HG03521 (cell line): ENCODE results near the gene FBF1.
"Not testable (repeated sequence)": the region's sequence is repeated elsewhere in the genome, so short reads cannot be mapped to it uniquely, and the experiment has no call there.

ENCODE experiments used
- ATAC-seq: cut with Tn5 transposase; IDR thresholded peaks from one replicate; pipeline ENCODE4 v1.9.1; 2021; ENCODE audit warnings: mild to moderate bottlenecking, moderate library complexity; ENCODE audit not compliant: unreplicated experiment

FBF1 gene

DNA sequence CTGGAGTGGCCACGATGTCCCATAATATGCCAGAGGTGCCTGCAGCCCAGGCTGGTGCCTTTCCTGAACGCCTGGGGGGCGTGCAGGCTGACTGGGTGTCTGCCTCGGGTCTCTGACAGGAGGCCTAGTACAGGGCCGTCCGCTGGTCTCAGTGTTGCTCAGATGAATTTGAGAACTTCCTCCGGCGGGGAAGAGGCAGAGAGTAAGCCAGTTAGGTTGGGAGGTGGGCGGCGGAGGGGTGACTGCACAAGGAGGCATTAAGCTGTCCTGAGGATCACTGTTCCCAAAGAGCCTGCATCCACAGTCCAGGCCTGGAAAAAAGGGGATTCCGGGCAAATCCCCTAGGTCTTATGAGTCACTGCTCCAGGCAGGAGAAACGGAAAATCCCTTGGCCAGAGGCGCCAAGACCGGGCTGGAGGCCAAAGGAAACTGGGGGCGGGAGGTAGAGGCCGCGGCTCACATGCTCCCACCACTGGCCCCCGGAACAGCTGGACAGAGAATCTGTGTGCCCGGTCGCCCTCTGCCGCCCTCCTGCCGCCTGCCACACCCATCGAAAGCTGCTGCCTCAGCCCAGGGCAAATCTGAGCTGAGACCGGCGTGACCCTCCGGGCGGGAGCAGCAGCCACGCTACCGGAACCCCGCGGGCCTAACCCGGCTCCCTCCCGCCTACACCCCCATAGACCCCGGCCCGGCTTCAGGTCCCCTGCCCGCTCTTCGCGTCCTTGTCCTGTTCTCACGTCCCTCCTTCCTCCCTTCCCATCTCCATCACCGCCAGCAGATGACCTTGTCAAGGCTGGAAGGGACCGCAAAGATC lies 63.7 kb downstream of the FBF1 start:
- ATAC-seq: peak; percentile 12

- no peak for ATAC-seq
These were observed 64.5 kb downstream of the FBF1 start for GRCh38 chr17:75876190-75876937.

DNA sequence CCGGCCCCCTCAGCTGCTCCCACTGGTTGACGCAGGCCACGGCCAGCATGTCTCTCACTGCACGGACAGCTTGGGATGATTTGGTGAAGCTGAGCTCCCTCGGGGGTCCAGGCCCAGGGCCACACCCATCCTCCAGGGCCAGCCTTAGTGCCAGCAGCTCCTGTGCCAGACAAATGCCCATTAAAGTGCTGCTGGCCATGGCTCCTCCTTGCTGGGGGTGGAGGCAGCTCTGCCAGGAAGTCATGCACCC lies 65.0 kb downstream of the FBF1 start:
- no peak for ATAC-seq

GRCh38 chr17:75875182-75875939 lies 65.5 kb downstream of the FBF1 start:
- ATAC-seq: no peak

DNA sequence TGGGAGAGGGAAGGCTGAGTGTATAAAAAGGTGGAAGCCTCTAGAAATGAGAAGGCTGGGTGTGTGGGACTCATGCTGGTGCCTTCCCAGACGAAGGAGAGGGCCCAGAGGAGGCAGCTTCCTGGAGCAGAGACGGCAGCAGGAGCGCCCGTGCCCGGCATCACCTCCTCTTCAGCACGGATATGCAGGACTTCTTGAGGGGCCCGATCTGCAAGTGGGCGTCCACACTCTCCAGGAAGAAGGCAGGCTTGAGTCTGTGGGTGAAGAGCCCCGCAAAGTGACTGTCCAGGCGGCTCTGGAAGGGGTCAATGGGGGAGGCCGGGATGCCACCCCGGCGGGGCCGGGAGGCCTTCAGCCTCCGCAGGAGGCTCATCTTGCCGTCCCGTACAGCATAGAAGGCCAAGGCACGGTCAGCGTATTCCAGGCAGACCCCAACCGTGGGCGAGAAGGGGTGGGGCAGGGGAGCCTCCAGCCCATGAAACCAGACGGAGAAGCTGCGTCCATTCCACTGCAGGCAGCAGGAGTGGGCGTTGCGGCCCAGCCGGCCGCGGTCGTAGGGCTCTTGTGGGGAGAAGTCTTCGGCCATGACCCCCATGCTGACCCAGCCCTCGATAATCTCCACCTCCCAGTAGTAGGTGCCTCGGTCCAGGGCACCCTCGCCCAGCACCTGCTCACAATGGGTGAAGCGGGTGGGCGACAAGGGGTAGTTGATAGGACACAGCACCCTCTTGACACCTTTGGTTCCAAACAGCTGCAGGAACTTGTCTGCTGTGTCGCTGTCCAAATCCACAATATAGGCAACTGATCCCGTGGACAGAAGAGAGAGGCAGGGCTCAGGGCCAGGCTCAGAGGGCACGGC lies 66.3 kb downstream of the FBF1 start:
- ATAC-seq: no peak

DNA sequence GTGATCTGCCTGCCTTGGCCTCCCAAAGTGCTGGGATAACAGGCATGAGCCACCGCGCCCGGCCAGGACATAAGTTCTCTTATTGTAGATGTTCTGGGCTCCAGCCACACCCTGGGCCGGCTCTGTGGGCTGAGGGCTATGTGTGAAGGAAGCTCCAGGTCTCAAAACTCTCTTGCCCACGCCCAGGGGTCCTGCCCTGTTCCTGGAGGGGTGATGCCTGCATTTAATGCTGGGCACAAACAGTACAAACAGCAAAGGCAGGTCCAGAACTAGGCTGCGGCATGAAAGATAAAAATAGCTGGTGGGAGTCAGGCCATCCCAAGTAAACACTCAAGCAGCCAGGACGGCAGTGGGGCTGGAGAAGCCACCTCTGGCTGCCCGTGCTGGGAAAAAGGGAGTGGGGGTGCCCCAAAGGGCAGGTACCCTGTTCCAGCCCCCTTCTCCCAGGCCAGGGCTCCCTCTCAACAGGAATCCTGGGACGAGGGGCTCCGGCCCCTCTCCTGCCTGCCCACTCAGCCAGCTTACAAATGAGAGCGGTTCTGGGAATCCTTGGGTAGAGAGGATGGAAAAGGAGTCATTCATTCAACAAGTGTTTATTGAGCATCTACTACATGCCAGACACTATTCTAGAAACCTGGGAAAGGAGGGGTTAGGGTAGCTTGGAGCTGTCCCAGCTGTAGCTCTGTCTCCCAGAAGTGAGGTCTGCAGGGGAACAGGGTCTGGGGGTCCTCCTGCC lies 67.1 kb downstream of the FBF1 start:
- ATAC-seq: no peak

DNA sequence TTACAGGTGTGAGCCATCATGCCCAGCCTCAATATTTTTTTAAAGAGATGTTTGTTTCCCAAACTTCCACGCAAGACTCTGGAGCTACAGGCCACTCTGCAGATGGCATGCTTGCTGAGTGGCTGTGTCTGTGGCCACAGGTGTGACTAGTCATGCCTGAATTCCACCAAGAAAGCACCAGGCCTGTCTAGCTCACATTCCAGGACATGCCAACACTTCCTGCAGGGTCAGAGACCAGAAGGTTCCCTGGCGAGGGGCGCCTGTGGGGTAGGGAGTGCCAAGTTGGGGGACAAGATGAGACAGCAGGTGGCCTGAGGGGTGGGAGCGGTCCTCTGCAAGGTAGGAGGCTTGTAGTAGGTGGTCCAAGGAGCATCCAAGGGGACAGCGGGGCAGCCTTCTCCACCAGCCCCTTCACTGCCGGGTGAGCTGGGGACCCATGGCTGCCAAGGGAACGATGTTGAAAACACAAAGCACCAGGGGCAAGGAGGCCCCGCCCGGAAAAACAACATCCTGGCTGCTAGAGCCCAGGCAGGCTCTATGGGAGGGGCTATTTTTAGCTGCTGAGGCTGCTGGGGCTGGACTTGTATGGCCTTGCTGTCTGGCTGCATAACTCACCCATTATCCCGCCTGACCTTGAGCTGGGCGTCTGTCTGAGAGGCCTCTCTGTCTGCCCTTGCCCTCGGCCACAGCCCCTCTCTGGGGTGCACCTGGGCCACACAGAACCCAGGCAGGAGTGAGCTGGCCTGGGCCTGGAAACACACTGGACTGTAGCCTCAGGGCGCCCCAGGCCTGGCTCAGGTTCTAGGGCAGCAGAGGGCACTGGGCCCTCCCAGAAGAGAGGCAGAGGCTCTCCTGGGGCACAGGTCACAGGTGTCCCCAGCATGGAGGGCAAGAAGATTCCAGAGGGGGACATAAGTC lies 68.1 kb downstream of the FBF1 start:
- no peak for ATAC-seq

DNA sequence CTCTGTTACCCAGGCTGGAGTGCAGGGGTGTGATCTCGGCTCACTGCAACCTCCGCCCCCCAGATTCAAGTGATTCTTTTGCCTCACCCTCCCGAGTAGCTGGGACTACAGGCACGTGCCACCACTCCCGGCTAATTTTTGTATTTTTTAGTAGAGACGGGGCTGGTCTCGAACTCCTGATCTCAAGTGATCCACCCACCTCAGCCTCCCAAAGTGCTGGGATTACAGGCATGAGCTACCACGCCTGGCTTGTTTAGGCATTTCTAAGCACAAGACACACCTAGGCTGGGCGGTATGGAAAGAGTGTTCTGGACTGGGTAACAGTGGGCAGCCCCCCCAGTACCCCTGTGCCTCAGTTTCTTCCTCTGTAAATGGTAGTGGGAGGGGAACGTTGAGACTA lies 70.6 kb downstream of the FBF1 start:
- ATAC-seq: not testable (repeated sequence)

DNA sequence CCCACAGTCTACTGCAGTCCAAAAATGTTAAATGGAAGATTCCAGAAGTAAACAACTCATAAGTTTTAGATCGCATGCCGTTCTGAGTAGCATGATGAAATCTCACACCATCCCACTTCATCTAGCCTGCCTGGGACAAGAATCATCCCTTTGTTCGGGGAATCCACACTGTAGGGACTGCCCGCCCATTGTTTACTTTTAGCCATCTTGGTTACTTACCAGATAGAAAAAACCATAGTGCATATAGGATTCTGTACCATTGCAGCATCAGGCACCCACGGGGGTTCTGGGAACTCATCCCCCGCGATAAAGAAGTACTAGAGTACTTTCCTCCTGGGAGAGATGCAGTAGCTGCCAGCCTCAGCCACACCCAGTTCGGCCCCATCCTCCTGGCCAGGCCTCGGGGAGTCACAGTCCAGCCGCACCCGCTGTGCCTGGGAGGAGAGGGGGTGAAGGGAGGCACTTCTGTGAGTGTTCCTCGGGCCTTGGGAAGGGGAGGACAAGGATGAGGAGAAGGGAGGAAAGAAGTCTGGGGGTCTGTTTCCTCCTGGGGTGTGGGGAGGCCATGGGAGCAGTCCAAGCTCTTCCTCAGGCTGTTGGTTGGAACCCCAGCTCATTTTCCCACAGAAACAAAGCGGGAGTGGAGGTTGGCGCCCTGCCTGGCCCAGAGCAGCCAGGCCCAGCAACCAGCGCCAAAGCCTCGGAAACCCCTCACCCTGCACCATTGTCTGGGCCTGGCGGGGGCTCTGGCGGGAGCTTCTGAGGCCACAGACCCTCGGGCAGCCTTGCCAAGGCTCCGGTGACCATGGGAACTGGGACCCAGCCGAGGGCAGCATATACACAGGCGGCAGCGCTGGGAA lies 71.3 kb downstream of the FBF1 start:
- ATAC-seq: no peak

DNA sequence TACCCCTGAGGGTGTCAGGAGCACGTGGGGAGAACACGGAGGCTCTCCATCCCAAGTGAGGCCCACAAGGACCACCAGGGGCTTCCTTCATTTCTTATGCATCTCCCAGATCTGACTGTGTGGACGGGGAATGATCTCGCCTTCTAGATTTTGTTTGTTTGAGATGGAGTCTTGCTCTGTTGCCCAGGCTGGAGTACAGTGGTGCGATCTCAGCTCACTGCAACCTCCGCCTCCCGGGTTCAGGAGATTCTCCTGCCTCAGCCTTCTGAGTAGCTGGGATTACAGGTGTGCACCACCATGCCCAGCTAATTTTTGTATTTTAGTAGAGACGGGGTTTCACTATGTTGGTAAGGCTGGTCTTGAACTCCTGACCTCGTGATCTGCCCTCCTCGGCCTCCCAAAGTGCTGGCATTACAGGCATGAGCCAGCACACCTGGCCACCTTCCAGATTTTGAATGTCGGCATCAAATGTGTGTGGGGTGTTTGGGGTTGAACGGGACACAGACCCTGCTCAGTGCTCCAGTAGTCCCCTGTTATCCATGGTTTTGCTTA lies 72.0 kb downstream of the FBF1 start:
- ATAC-seq: not testable (repeated sequence)

DNA sequence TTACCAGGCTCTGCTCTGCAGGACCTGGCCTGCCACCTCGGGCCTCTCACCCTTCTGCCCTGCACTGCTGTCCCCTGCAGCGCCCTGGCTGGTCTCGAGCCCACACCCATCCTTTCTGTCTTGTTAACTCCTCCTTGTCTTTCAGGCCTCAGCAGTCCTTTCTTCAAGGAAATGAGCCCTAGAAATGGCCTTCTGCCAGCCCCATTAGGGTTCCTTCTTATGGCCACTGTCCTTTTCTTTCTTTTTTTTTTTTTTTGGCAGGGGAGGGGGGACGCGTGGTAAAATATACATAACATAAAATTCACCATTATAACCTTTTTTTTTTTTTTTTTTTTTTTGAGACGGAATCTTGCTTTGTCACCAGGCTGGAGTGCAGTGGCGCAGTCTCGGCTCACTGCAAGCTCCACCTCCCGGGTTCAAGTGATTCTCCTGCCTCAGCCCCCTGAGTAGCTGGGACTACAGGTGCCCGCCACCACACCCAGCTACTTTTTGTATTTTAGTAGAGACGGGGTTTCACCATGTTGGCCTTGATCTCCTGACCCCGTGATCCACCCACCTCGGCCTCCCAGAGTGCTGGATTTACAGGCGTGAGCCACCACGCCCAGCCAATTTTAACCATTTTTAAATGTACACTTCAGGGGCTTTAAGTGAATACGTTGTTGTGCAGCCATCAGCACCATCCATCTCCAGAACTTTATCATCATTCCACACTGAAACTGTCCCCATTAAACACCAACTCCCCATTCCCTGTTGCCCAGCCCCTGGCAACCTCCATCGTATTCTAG lies 75.2 kb downstream of the FBF1 start:
- not testable (repeated sequence) for ATAC-seq

DNA sequence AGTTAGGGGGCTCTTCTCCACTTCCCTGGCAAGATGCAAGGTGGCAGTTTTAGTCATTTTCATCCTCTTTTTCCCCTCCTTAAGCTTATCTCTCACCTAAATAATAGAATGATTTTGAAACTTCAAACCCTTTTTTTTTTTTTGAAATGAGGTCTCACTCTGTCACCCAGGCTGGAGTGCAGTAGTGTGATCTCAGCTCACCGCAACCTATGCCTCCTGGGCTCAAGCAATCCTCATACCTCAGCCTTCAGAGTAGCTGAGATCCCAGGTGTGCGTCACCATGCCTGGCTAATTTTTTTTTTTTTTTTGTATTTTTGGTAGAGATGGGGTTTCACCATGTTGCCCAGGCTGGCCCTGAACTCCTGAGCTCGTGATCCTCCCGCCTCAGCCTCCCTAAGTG lies 76.0 kb downstream of the FBF1 start:
- peak; percentile 10 for ATAC-seq

DNA sequence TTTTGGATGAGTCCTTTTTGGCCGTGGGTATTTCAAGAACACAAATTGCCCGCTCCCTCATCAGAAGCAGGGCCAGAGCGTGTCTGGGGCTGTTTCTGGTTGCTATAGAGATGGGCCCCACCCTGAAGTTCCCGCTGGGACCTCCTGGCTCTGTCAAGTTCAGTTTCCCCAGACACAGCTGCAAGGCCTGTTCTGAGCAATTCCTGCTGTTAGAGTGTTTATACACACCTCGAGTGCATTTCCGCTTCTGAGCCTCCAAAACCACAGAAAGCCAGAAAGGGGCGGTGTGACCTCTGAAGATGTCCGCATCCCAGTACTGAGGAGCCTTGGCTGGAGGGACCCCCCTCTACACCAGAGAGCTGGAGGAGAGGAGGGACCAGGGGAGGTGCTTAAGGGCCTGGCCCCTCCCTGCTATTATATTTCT lies 76.4 kb downstream of the FBF1 start:
- peak; percentile 48 for ATAC-seq

- ATAC-seq: no peak
These were observed 78.9 kb downstream of the FBF1 start for GRCh38 chr17:75861927-75862317.
